ENCODE data around the gene ABHD1. TPM values are rescaled to one million over a fixed set of nuclear protein-coding genes. Genes with fewer than 3 reads are reported as not detected.

Gene ABHD1
- total and polyA plus RNA-seq, 4 donors = 0.09 to 2.0 (median 0.61) TPM

DNA sequence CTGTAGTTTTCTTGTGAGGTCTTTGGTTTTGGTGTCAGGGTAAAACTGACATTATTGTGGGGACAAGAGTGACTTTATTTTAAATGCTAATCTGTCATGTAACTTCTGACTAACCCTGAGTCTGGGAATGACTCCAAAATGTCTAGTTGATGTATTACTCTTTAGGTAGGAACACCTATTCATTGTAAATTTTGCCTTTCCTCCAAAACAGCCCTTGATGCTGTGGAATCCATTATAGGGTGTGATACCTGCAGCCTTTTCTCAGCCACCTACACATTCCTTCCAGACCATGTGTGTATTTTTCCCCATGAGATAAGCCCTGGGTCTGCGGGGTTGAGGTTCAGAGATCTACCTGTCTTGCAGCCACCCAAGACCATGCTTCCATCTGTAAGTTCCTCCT, 19.7 kb downstream of the ABHD1 start:
- Histone ChIP-seq H3K4me1 (ENCODE audit: control insufficient read depth in 4 of 4, insufficient read depth in 4 of 4, low read length in 3 of 4) (no peaks in the 10 kb centered on the region), H3K4me3 (ENCODE audit: low read depth in 1 of 3, low read length in 3 of 3) (no peak overlapping the region), H3K9me3 (ENCODE audit: control insufficient read depth in 4 of 4, low read length in 3 of 4) (no peaks in the 10 kb centered on the region), H3K9ac (ENCODE audit: low read depth in 1 of 2, low read length in 2 of 2) (no peak overlapping the region), H3K27ac (ENCODE audit: low read depth in 1 of 2, low read length in 2 of 2) (no peak overlapping the region), H3K27me3 (ENCODE audit: control insufficient read depth in 4 of 4, insufficient read depth in 4 of 4, low read length in 3 of 4) (peaks cover 0 to 2% (median 0%) of the 10 kb centered on the region in 4 donors), H3K36me3 (ENCODE audit: control insufficient read depth in 4 of 4, insufficient read depth in 3 of 4, low read depth in 1 of 4, low read length in 3 of 4) (no peaks in the 10 kb centered on the region)
- no peak for TF ChIP-seq NR2F2 (IDR thresholded peaks at IDR 0.05)
- no peak for TF ChIP-seq FOXA1 (IDR thresholded peaks at IDR 0.05)
- no peak for TF ChIP-seq ZBTB33 (IDR thresholded peaks at IDR 0.05)
- TF ChIP-seq RXRA (IDR thresholded peaks at IDR 0.05) = no peak
- no peak for TF ChIP-seq TAF1 (conservative IDR thresholded peaks at IDR 0.05)
- TF ChIP-seq FOXA2 (IDR thresholded peaks at IDR 0.05) = no peak
- TF ChIP-seq CTCF (IDR thresholded peaks at IDR 0.05; ENCODE audit: low read depth, low read length, missing input control) = no peak
- TF ChIP-seq RAD21 (IDR thresholded peaks at IDR 0.05) = no peak
- no peak for TF ChIP-seq HNF4A (conservative IDR thresholded peaks at IDR 0.05)
- no peak for TF ChIP-seq YY1 (IDR thresholded peaks at IDR 0.05)
- no peak for TF ChIP-seq HNF4G (IDR thresholded peaks at IDR 0.05)
- TF ChIP-seq REST (IDR thresholded peaks at IDR 0.05) = no peak
- 80% methylated on average over 1 of the region's 1 CpG for WGBS
- no peak for DNase-seq (ENCODE audit: low spot score)

GRCh38 chr2:27145682-27146081, 22.1 kb downstream of the ABHD1 start:
- DNase-seq (ENCODE audit: low spot score) = no peak
- H3K27me3 ChIP-seq (ENCODE audit: control insufficient read depth in 4 of 4, insufficient read depth in 4 of 4, low read length in 3 of 4) = peaks cover 0 to 2% (median 0%) of the 10 kb centered on the region in 4 donors
- H3K9me3 ChIP-seq (ENCODE audit: control insufficient read depth in 4 of 4, low read length in 3 of 4) = no peaks in the 10 kb centered on the region
- no peak overlapping the region for H3K9ac ChIP-seq (ENCODE audit: low read depth in 1 of 2, low read length in 2 of 2)
- H3K27ac ChIP-seq (ENCODE audit: low read depth in 1 of 2, low read length in 2 of 2) = no peak overlapping the region
- 73% methylated on average over 2 of the region's 2 CpGs for WGBS
- H3K4me3 ChIP-seq (ENCODE audit: low read depth in 1 of 3, low read length in 3 of 3) = no peak overlapping the region
- no peaks in the 10 kb centered on the region for H3K36me3 ChIP-seq (ENCODE audit: control insufficient read depth in 4 of 4, insufficient read depth in 3 of 4, low read depth in 1 of 4, low read length in 3 of 4)
- H3K4me1 ChIP-seq (ENCODE audit: control insufficient read depth in 4 of 4, insufficient read depth in 4 of 4, low read length in 3 of 4) = no peaks in the 10 kb centered on the region
- TF ChIP-seq REST (IDR thresholded peaks at IDR 0.05) (no peak), ZBTB33 (IDR thresholded peaks at IDR 0.05) (no peak), JUND (IDR thresholded peaks at IDR 0.05) (no peak), YY1 (IDR thresholded peaks at IDR 0.05) (no peak), CTCF (IDR thresholded peaks at IDR 0.05; ENCODE audit: low read depth, low read length, missing input control) (no peak), FOXA1 (IDR thresholded peaks at IDR 0.05) (no peak), TAF1 (conservative IDR thresholded peaks at IDR 0.05) (no peak), FOXA2 (IDR thresholded peaks at IDR 0.05) (no peak), NR2F2 (IDR thresholded peaks at IDR 0.05) (no peak)
- TF ChIP-seq, protein P1, sequence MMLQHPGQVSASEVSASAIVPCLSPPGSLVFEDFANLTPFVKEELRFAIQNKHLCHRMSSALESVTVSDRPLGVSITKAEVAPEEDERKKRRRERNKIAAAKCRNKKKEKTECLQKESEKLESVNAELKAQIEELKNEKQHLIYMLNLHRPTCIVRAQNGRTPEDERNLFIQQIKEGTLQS (IDR thresholded peaks at IDR 0.05) = no peak
- TF ChIP-seq, protein P2, sequence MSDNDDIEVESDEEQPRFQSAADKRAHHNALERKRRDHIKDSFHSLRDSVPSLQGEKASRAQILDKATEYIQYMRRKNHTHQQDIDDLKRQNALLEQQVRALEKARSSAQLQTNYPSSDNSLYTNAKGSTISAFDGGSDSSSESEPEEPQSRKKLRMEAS (IDR thresholded peaks at IDR 0.05) = no peak
